Measurements from ENCODE around the gene PPP6R2. TPM values are rescaled to one million over a fixed set of nuclear protein-coding genes. Genes with fewer than 3 reads are reported as not detected.

Gene PPP6R2
- total and polyA plus RNA-seq, 2 donors (not counting 1 experiment from before 2014, with no cell fraction given), result 19.7 to 44.4 TPM

DNA sequence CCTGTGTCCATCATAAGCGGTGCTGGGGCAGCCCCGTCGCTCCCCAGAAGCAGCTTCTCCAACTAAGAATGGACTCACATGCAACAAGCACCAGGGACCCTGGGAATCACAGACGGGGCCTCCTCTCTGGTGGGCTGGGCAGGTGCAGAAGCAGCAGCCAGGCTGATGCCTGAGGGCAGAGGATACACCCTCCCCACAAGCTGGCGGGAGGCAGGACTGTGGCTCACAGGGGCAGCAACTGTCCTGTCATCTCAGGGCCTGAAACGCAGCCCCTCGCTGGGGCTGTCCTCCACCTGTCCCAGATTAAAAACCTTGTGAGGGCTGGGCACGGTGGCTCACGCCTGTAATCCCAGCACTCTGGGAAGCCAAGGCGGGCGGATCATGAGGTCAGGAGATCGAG, 134.8 kb downstream of the PPP6R2 start:
- TF ChIP-seq, protein P1, sequence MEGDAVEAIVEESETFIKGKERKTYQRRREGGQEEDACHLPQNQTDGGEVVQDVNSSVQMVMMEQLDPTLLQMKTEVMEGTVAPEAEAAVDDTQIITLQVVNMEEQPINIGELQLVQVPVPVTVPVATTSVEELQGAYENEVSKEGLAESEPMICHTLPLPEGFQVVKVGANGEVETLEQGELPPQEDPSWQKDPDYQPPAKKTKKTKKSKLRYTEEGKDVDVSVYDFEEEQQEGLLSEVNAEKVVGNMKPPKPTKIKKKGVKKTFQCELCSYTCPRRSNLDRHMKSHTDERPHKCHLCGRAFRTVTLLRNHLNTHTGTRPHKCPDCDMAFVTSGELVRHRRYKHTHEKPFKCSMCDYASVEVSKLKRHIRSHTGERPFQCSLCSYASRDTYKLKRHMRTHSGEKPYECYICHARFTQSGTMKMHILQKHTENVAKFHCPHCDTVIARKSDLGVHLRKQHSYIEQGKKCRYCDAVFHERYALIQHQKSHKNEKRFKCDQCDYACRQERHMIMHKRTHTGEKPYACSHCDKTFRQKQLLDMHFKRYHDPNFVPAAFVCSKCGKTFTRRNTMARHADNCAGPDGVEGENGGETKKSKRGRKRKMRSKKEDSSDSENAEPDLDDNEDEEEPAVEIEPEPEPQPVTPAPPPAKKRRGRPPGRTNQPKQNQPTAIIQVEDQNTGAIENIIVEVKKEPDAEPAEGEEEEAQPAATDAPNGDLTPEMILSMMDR (conservative IDR thresholded peaks at IDR 0.05 in 1 of 2, IDR thresholded peaks at IDR 0.05 in 1 of 2; ENCODE audit: low read depth in 1 of 2, low read length in 2 of 2), result no peak
- TF ChIP-seq EZH2 (IDR thresholded peaks at IDR 0.05; ENCODE audit: low read length, missing control alignments), result no peak
- no peak overlapping the region for H3K4me2 ChIP-seq (ENCODE audit: extremely low read depth, insufficient read depth, low read length)
- no peak overlapping the region for H3K27ac ChIP-seq (ENCODE audit: insufficient read depth, low read length)
- no peak overlapping the region for H3K4me3 ChIP-seq (replicated peaks in 1 of 4; ENCODE audit: control extremely low read depth in 1 of 4, insufficient read depth in 1 of 4, low read depth in 3 of 4, low read length in 4 of 4)
- no peak overlapping the region for H2AFZ ChIP-seq (ENCODE audit: low read length)
- no peaks in the 10 kb centered on the region for H3K36me3 ChIP-seq (ENCODE audit: control insufficient read depth, insufficient read depth, low read length)
- no peak for DNase-seq (ENCODE audit: low read depth in 2 of 2)
- peaks cover 12% of the 10 kb centered on the region for H3K4me1 ChIP-seq (ENCODE audit: control insufficient read depth, extremely low read depth, insufficient read depth, low read length)
- no peak overlapping the region for H3K9ac ChIP-seq (ENCODE audit: insufficient read depth, low read length)
- no peaks in the 10 kb centered on the region for H3K9me3 ChIP-seq (ENCODE audit: control insufficient read depth, insufficient read depth, low read depth, low read length)
- H3K27me3 ChIP-seq (ENCODE audit: control insufficient read depth, insufficient read depth, low read length), result peaks cover 25% of the 10 kb centered on the region
- peaks cover 3% of the 10 kb centered on the region for H4K20me1 ChIP-seq (ENCODE audit: control insufficient read depth, extremely low read depth, insufficient read depth, low read length)
- peaks cover 13% of the 10 kb centered on the region for H3K79me2 ChIP-seq (ENCODE audit: control insufficient read depth, insufficient read depth, low read length)

DNA sequence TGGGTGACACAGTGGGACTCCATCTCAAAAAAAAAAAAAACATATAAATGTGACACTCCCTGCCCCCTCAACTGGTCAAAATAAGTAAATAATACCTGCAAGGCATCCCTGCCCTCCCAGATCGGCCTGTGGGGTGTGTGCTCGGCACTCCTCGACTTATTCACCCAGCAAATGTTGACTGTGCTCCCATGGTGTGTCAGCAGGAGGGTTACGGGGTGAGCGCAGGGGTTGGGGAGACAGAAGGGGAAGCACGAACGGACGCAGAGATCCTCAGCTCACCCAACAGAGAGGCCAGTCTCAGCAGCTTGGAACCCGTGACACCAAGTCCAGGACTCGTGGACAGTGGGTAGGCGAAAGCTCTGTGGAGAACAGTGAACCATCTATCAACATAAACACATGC, 136.6 kb downstream of the PPP6R2 start:
- no peak for DNase-seq (ENCODE audit: low read depth in 2 of 2)
- no peaks in the 10 kb centered on the region for H3K9me3 ChIP-seq (ENCODE audit: control insufficient read depth, insufficient read depth, low read depth, low read length)
- H3K4me2 ChIP-seq (ENCODE audit: extremely low read depth, insufficient read depth, low read length), result no peak overlapping the region
- no peak overlapping the region for H3K9ac ChIP-seq (ENCODE audit: insufficient read depth, low read length)
- peaks cover 3% of the 10 kb centered on the region for H3K4me1 ChIP-seq (ENCODE audit: control insufficient read depth, extremely low read depth, insufficient read depth, low read length)
- H3K79me2 ChIP-seq (ENCODE audit: control insufficient read depth, insufficient read depth, low read length), result no peaks in the 10 kb centered on the region
- TF ChIP-seq, protein P1 (conservative IDR thresholded peaks at IDR 0.05 in 1 of 2, IDR thresholded peaks at IDR 0.05 in 1 of 2; ENCODE audit: low read depth in 1 of 2, low read length in 2 of 2), result no peak
- TF ChIP-seq EZH2 (IDR thresholded peaks at IDR 0.05; ENCODE audit: low read length, missing control alignments), result no peak
- H3K4me3 ChIP-seq (replicated peaks in 1 of 4; ENCODE audit: control extremely low read depth in 1 of 4, insufficient read depth in 1 of 4, low read depth in 3 of 4, low read length in 4 of 4), result no peak overlapping the region
- no peaks in the 10 kb centered on the region for H3K36me3 ChIP-seq (ENCODE audit: control insufficient read depth, insufficient read depth, low read length)
- H4K20me1 ChIP-seq (ENCODE audit: control insufficient read depth, extremely low read depth, insufficient read depth, low read length), result no peaks in the 10 kb centered on the region
- H3K27me3 ChIP-seq (ENCODE audit: control insufficient read depth, insufficient read depth, low read length), result peaks cover 32% of the 10 kb centered on the region
- H3K27ac ChIP-seq (ENCODE audit: insufficient read depth, low read length), result no peak overlapping the region
- H2AFZ ChIP-seq (ENCODE audit: low read length), result no peak overlapping the region

DNA sequence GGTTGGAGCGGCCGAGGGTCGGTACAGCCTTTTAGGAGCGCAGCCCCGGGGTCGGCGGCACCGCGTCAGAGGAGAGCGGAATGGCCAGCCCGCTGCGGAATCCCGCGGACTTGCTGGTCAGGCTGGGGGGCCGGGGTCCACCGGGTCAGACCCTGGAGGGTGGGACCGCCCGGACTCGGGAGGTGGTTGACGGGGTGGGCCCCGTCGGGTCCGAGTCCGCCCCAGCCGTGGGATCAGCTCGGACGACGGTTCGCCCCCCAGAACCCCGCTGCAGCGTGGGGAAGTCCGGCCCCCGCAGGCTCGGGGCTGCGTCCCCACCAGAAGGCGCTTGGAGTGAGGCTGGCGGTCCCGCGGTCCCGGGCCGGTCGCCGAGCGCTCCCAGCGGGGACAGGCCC, 137.9 kb downstream of the PPP6R2 start:
- H3K36me3 ChIP-seq (ENCODE audit: control insufficient read depth, insufficient read depth, low read length), result no peaks in the 10 kb centered on the region
- no peak overlapping the region for H3K9ac ChIP-seq (ENCODE audit: insufficient read depth, low read length)
- H3K4me1 ChIP-seq (ENCODE audit: control insufficient read depth, extremely low read depth, insufficient read depth, low read length), result no peaks in the 10 kb centered on the region
- H3K4me2 ChIP-seq (ENCODE audit: extremely low read depth, insufficient read depth, low read length), result no peak overlapping the region
- DNase-seq (ENCODE audit: low read depth in 2 of 2), result no peak
- H2AFZ ChIP-seq (ENCODE audit: low read length), result no peak overlapping the region
- H3K9me3 ChIP-seq (ENCODE audit: control insufficient read depth, insufficient read depth, low read depth, low read length), result no peaks in the 10 kb centered on the region
- H3K4me3 ChIP-seq (replicated peaks in 1 of 4; ENCODE audit: control extremely low read depth in 1 of 4, insufficient read depth in 1 of 4, low read depth in 3 of 4, low read length in 4 of 4), result peak overlapping the region in 1 of 4 experiments; percentile 60
- H4K20me1 ChIP-seq (ENCODE audit: control insufficient read depth, extremely low read depth, insufficient read depth, low read length), result no peaks in the 10 kb centered on the region
- H3K27ac ChIP-seq (ENCODE audit: insufficient read depth, low read length), result no peak overlapping the region
- TF ChIP-seq, protein P1 (conservative IDR thresholded peaks at IDR 0.05 in 1 of 2, IDR thresholded peaks at IDR 0.05 in 1 of 2; ENCODE audit: low read depth in 1 of 2, low read length in 2 of 2), result no peak
- TF ChIP-seq EZH2 (IDR thresholded peaks at IDR 0.05; ENCODE audit: low read length, missing control alignments), result peak; percentile 86
- peaks cover 32% of the 10 kb centered on the region for H3K27me3 ChIP-seq (ENCODE audit: control insufficient read depth, insufficient read depth, low read length)
- H3K79me2 ChIP-seq (ENCODE audit: control insufficient read depth, insufficient read depth, low read length), result no peaks in the 10 kb centered on the region
